Hematopoietic multipotent progenitor cell treated with erythropoietin and hydrocortisone succinate and interleukin-3 and kit ligand, for 8 days (in vitro differentiated cells): ENCODE results near the gene DCAF11.

ENCODE experiments used
- DNase-seq: peaks from one replicate; pipeline ENCODE4 v3.0.0-alpha.2; 2015

Gene DCAF11

GRCh38 chr14:24114532-24115421 is at the start of gene DCAF11, which contains the start of gene NRL:
Gene DCAF11, plus strand, starts transcription at chr14:24114777. Its CDS starts 818 bp downstream, at chr14:24115595.
Gene NRL, minus strand, starts transcription at chr14:24114949. Its CDS starts 32,101 bp downstream, at chr14:24082848.
- peak; percentile 100 for DNase-seq

GRCh38 chr14:24064856-24065255 is 49.7 kb upstream of the DCAF11 start:
- DNase-seq: no peak

DNA sequence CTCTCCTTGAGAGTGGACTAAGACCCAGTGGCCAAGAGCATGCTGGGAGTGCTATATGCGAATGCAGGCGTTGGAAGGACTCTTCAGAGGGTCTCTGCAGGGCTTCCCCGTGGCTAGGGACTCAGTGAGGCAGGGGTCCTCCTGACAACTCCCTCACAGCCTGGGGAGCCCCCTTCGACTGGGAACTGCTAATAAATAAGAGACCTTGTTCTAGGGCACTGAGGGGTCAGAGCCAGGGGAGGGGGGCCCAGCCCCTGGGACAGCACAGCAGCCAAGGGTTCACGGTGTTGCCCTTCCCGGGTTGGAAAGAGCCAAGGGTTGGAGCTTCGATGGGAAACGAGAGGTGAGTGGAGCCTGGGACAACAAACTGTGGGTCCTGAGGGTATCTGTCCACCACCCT is 49.2 kb upstream of the DCAF11 start:
- DNase-seq: no peak

GRCh38 chr14:24066496-24067132 is 48.0 kb upstream of the DCAF11 start:
- DNase-seq: no peak

- DNase-seq: no peak
Observed at GRCh38 chr14:24067133-24068082, 47.2 kb upstream of the DCAF11 start.

- DNase-seq: no peak
Observed at GRCh38 chr14:24068711-24069410, 45.7 kb upstream of the DCAF11 start.

DNA sequence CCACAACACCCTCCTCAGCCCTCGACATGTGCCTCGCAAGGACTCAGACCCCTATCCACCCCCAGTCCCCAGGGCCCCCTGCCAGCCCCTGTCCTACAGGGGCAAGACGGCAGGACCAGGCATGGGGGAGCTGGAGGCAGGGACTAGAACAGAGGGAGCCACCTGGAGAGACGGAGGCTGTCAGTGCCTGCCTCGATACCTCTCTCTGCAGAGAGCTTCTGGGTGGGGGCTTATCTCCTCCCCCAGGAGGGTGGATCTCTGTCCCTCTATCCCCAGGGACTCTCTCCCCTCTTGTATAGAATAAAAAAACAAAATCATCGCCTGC is 45.2 kb upstream of the DCAF11 start:
- no peak for DNase-seq

- no peak for DNase-seq
Observed at GRCh38 chr14:24070285-24071143, 44.1 kb upstream of the DCAF11 start.

GRCh38 chr14:24071144-24071697 is 43.4 kb upstream of the DCAF11 start, which contains the start of gene CPNE6:
Gene CPNE6, plus strand, starts transcription at chr14:24071562. Its CDS starts 1,375 bp downstream, at chr14:24072937.
- no peak for DNase-seq

DNA sequence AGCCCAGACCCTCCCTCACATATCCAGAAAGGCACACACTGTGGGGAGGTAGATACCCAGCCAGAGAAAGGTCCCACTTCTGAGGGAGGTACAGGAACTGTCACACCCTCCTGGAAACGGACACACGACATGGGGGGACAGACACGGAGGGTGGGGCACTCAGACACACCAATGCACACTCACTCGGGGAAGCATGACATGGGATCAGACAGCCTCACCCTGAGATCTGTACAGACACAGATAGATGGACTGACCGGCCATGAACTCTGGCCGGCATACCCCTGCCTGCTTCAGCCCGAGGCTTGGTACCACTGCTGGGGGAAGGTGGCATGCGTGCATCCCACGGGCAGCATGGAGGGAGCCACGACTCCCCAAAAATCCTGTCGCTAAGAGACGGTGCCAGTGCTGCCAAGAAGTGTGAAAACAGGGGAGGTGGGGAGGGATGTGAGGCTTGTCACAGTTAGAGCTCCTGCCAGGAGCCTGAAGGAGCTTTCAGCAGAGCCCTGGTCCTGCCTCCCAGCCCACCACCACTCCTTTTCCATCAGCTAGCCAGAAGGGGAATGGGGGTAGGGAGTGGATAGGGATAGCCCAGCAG is 42.6 kb upstream of the DCAF11 start:
- DNase-seq: no peak

DNA sequence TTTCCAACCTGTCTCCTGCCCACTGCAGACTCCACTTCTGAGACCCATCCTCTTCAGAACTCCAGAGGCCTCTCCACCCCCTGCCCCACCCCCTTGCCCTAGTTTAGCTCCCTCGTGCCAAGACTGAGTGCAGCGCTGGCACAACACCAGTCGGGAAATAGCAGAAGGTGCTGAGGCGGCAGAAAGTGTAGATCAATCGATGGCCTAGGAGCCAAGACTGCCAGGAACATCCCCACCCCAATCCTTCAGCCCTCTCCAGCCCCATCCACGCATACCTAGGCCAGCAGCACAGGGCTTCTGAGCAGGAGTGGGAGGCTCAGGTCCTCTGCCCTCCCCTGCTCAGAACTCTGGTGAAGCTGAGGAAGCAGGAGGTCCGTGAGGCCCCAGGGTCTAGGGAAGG is 42.1 kb upstream of the DCAF11 start:
- no peak for DNase-seq

DNA sequence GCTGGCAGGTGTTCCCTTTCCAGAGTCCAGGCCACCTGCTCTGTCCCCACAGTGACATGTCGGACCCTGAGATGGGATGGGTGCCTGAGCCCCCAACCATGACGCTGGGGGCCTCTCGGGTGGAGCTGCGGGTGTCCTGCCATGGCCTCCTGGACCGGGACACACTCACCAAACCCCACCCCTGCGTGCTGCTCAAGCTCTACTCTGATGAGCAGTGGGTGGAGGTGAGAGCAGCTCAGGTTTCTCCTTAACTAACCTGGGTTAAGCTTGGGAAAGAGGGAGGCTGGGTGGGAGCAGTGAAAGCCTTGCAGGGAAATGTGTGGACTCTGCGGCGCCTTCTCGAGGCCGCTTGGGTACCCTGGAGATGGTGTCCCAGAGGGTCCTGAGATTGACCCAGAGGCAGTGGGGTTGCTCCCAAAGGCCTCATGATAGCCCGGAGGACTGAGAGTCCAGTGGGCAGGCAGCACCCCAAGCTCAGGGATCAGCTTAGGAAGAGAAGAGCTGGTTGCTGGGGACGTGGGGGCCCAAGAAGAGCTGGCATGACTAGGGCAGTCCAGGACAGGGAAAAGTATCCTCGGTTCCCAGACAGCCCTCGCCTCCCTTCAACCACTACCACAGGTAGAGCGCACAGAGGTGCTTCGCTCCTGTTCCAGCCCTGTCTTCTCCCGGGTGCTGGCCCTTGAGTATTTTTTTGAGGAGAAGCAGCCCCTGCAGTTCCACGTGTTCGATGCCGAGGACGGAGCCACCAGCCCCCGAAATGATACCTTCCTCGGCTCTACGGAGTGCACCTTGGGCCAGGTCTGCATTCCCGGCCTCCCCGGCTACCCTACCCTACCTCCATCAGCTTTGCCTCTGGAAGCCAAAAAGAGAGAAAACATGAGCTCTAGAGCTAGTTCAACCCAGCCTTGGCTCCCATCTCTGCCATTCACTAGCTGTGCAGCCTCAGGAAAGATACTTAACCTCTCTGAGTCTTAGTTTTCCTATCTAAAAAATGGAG is 41.4 kb upstream of the DCAF11 start:
- DNase-seq: no peak

GRCh38 chr14:24074625-24075484 is 39.7 kb upstream of the DCAF11 start:
- no peak for DNase-seq

DNA sequence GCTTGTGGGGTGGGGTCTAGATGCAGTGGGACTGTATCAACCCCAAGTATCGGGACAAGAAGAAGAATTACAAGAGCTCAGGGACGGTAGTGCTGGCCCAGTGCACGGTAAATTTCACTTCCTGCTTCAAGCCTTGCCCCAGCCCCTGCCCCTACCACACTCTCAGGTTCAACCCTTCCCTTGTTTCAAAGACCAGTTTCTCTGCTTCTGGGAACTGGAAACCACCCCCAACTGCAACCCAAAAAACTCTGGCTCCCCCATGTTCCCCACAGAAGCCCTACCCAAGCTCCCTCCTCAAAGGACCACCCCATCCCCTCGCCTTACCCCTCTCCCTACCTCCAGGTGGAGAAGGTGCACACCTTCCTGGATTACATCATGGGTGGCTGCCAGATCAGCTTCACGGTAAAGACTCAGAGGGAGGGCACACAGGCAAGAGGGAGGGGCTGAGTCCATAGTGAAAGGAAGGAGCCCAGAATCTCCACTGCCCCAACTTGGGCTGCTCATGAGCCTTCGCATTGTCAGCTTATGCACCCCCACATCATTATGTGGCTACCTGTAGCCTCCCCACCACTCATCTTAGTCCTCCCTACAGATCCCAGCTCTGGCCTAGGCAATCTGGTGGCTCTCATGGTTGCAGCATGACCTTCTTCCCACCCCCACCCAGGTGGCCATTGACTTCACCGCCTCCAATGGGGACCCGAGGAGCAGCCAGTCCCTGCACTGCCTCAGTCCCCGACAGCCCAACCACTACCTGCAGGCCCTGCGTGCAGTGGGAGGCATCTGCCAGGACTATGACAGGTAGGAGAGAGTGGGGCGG is 38.9 kb upstream of the DCAF11 start:
- no peak for DNase-seq

- DNase-seq: no peak
Observed at GRCh38 chr14:24076302-24076601, 38.3 kb upstream of the DCAF11 start.

- no peak for DNase-seq
Observed at GRCh38 chr14:24077086-24077485, 37.5 kb upstream of the DCAF11 start.

DNA sequence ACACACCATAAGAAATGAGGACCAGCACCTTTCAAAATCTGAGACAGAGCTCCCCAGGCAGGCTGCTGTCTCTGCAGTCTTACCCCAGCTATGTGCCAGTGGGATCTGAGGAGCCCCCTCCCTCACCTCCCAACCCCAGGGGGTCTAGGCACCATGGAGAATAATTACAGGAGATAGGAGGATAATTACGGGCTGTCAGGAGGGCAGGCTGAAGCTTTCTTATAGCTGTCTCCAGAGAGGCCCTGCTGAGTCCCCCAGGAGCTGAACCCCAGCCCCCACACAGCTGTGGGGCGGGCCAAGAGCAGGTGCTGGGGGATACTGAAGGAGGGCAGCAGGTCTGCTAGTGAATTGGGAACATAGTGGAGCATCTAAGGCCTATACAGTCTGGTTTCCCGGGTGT is 36.4 kb upstream of the DCAF11 start:
- DNase-seq: no peak
